GM08714 (cell line): ENCODE results near the gene PPP1R15B.

Experiments
- H3K4me3 ChIP-seq: fragments of 200-500 bp; sonication (Bioruptor generic); 2 replicates; pipeline ENCODE4 v1.5.1; 2014; ENCODE audit warnings: mild to moderate bottlenecking, low read length, inconsistent platforms
- ZNF274 ChIP-seq: IDR thresholded peaks from 2 replicates; pipeline ENCODE4 v1.6.1; 2012; ENCODE audit warnings: mild to moderate bottlenecking, low read depth, low read length

PPP1R15B gene

DNA sequence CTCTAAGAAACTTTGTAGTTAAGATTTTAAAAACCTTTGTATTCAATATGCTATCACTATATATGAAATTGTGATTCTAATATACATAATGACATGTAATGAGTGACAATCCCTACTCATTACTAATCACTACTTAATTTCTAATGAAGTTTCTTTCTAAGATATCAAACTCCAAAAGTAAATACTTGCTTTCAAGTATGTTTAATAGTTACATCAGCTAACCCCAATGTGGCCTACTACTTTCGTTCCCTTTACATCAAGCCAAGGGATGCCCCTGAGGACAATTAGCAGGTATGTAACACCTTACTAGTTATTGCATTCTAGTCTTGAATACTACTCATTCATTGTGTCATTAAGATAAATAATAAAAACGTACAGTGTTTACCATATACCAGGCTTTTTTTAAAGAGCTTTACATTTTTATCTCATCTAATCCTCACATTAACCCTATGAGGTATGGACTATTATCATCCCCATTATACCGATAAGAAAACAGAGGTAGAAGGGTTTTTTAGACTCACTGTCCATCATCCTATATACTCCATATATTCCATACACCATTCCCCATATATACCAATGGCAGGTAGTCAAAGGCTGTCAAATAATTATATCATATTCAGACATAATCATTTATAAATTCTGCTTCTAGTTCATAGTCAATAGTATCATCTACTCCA, 4.2 kb downstream of the PPP1R15B start:
- peak overlapping the region; percentile 84 for H3K4me3 ChIP-seq
- TF ChIP-seq ZNF274: no peak

DNA sequence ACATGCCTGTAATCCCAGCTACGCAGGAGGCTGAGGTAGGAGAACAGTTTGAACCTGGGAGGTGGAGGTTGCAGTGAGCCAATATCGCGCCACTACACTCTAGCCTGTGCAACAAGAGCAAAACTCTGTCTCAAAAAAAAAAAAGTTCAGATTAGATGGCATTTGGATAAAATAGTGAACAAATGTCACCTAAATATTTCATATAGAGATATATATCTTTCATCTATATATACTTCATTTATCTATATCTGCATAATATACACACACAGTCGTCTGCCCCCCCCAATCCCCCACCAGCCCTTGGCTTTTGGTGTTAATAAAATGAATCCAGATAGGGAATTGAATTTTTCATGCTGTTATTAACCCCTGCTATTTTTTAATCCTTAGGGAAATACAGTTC, 5.0 kb downstream of the PPP1R15B start:
- TF ChIP-seq ZNF274: no peak
- peak overlapping the region; percentile 84 for H3K4me3 ChIP-seq

DNA sequence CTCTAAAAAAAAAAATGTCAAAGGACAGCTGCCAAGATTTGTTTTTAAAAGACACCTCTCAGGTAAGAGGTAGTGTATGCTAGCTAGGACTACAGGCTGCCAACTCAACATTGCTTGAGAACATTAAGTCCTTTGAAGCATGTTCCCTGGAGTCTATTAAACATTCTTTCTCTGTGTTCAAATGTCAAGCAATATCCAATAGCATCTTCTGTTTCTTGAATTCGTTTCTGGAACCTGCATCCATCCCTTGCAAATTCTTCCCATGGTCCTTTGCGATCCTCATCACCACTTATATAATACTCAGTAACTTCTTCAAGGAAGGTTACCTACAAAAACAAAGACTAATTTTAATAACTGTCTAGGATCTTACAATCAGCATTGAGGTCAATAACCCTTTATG, 5.6 kb downstream of the PPP1R15B start:
- TF ChIP-seq ZNF274: no peak
- peak overlapping the region; percentile 22; the same call in 1 of the 2 replicates for H3K4me3 ChIP-seq

DNA sequence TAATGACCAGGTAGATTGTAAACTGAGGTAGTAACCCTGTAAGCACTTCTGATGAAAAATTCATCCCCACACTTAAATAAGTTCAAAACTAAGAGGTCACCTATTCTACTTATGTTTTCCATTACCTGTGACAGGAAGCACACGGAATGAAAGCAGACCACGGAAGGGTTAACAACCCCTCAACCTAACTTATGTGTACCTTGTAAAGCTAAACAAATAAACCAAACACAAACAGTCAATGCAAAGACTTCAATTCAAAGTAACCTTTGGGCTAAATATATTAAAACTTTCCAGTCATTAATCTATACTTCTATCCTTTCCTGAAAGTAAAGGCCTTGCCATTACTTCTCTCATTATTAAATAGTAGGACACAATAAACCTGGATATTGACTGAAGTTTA, 7.0 kb downstream of the PPP1R15B start:
- H3K4me3 ChIP-seq: no peak overlapping the region
- no peak for TF ChIP-seq ZNF274

DNA sequence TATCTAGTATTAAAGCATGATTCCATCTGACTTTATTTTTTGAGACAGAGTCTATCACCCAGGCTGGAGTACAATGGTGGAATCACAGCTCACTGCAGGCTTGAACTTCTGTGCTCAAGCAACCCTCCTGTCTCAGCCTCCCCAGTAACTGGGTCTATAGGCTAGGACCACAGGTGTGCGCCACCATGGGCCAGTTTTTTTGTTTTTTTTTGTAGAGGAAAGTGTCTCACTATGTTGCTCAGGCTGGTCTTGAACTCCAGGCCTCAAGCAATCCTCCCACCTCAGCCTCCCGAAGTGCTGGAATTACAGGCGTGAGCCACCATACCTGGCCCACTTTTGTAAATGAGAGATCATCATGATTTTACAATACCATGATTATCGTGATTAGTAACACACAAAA, 9.2 kb downstream of the PPP1R15B start:
- H3K4me3 ChIP-seq: no peak overlapping the region
- no peak for TF ChIP-seq ZNF274

DNA sequence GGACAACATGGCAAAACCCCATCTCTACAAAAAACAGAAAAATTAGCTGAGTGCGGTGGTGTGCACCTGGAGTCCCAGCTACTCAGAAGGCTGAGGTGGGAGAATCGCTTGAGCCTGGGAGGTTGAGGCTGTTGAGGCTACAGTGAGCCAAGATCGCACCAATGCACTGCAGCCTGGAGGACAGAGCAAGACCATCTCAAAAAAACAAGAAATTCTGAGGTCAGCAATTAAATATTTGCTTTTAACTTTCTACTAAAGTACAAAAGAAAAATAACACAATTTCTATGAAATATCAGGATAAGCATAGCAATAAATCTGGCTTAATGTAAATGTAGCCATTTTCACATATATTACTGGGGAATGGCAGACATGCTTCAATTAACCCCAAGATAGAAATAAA, 9.9 kb downstream of the PPP1R15B start:
- TF ChIP-seq ZNF274: no peak
- H3K4me3 ChIP-seq: no peak overlapping the region

DNA sequence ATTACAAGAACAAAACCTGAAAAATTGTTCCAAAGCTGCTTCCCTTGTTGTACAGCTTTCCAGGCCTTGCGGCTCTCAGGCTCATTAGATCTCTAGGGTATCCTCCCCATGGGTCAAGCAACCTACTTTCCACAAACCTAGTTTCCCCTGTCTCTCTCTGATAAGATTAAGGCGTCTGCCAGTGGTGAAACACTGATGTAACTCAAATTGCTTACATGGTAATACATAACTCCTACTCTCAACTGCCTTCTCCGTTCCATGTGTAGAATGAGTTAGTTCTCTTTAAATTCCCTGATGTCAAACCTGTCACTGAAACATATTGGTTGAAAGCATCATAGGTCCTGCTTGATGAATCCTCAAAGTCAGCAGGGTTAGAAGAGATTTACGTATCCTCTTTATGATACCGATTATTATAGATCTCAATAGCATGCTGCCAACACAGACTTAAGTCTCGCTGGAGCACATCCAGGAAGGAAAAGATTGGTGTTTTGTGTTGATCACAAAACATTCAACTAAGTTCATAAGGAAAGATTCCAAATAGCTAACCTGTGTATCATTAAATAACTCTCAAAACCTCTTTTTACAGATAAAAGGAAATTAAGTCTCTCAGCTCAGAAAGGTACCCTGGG, 10.6 kb downstream of the PPP1R15B start:
- no peak overlapping the region for H3K4me3 ChIP-seq
- no peak for TF ChIP-seq ZNF274

DNA sequence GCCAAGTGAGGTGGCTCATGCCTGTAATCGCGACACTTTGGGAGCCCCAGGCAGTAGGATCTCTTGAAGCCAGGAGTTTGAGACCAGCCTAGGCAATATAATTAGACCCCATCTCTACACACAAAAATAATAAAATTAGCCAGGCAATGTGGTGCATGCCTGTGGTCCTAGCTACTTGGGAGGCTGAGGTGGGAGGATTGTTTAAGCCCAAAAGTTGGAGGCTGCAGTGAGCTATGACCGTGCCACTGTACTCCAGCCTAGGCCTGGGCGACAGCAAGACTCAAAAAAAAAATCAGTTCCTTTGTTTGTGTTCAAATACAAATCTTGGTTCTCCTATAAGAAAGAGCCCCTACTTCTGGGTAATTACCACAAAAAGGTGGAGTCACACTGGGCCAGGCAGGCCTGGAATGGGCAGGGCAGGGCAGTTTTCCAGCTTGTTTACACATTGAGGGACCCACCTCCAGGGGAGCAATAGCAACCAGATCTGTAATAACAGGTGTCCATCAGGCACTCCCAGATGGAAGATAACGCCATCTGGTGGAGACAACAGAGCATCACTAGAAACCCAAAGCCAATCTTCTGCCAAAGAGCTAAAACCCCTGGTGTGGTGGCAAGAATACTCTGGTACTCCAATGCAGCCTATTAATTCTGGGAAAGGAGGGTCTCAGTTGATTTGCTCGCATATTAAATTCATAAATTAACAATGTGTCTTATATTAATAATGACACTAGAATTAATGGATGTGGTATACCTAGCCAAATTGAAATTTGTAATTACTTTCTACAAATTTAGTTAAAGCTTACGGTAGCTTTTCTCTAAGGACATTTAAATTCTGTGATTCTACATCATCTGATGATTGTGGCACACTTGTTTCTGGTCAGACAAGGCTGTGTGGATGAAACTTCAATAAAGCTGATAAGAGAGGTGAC, 13.2 kb downstream of the PPP1R15B start:
- TF ChIP-seq ZNF274: no peak
- no peak overlapping the region for H3K4me3 ChIP-seq

DNA sequence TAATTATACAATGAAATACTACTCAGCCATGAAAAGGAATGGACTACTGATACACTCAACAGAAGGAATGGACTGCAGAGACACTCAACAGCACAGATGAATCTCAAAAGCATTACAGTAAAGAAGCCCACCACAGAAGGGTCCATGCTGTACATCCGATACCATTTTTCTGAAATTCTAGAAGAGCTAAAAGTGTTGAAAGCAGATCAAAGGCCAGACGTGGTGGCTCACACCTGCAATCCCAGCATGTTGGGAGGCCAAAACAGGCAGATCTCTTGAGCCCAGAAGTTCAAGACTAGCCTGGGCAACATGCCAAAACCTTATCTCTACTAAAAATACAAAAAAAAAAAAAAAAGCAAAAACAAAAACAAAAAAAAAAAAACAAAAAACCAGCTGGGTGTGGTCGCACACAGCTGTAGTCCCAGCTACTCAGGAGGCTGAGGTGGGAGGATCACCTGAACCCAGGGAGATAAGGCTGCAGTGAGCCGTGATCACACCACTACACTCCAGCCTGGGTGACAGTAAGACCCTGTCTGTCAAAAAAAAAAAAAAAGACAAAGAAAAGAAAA, 15.5 kb downstream of the PPP1R15B start:
- TF ChIP-seq ZNF274: no peak
- no peak overlapping the region for H3K4me3 ChIP-seq

DNA sequence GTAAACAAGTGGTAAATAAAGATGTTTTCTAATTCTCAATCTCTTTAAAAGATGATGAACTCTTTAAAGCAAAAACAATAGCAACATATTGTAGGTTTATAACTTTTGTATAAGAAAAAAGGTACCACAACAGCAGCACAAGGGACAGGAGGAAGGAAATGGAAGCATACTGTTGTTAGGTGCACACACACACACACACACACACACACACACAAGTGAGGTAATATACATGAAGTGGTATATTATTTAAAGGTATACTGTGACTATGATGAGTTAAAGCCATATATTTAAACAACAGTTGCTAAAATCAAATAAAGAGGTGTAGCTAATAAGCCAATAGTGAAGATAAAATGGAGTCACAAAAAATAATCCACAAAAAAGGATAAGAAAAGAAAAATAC, 20.0 kb downstream of the PPP1R15B start:
- no peak for TF ChIP-seq ZNF274
- no peak overlapping the region for H3K4me3 ChIP-seq

DNA sequence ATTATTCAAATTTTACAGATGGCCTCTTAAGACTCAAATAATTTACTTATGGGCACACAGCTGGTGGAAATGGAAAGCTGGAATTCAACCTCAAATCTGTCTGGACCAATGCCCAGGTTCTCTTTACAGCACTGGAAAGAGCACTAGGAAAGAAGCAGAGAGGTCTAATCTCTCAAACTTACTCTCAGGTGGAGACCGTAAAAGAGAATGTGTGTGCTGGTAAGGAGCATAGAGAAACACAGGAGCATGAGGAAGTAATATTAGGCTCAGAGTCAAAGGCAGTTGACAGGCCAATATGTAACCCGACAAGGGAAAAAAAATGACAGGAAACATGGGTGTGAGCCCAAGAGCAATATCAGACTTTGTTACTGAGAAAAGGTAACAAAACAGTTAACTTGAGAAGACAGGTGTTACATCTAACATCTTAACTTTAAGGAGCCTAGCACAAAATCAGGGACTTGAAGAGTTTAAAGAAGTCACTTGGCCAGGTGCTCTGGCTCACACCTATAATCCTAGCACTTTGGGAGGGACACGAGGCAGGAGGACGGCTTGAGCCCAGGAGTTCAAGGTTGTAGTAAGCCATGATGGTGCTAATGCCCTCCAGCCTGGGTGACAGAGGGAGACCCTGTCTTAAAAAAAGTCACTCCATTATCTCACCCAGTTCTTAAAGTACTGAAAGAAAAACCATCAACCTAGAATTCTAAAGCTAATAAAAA, 20.7 kb downstream of the PPP1R15B start:
- no peak for TF ChIP-seq ZNF274
- no peak overlapping the region for H3K4me3 ChIP-seq

DNA sequence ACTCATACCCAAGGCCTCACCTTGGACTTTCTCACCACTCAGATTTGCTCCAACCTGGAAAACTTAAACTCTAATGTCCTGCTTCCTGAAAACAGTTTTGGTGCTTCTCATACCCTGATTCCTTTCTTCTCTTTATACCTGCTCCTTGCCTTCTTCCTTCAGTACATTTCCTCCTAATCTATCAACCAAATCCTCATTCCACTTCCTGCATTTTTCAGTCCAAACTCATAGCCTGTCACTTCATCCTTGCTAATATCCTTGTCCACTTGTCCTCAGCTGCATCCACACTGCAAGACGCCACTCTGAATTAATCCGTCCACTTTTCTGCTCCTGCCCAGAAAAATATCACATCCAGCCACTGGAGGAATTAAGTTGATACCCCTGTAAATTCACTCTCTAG, 25.9 kb downstream of the PPP1R15B start:
- H3K4me3 ChIP-seq: no peak overlapping the region
- TF ChIP-seq ZNF274: no peak

DNA sequence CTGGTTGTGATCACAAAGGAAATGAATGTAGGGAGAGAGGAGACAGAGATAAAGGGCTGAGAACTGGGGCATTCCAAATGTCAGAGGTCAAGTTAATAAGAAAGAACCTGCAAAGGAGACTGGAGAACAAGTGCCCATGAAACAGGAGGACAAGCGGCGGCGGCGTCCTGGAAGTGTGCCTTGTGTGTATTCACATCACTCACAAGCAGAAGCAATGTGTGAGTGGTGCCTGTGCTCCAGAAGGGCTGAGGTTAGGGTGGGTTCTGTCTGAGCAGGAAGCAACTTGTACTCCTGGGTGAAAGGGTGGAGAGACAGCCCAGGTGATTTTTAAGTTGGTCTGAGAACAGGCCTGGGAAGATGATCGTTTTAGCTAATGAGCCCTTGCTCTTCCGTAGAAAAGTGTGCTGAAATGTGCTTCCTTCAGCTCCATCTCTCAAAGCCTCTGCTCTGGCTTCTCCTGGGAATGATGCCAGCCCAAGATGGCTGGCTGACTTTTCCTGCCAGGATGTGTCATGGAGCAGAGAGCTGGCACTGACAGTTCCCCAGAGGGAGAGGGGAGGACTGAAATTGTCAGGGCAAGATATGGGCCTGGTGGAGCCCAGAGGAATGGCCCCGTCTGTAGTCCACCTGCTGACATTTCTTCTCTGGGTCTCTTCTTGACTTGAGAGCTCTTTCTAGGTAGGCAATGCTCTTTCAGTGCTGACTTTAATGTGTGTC, 26.8 kb downstream of the PPP1R15B start:
- no peak for TF ChIP-seq ZNF274
- H3K4me3 ChIP-seq: no peak overlapping the region
